HepG2 (cell line): ENCODE results near the gene YWHAE. TPM values are rescaled to one million over a fixed set of nuclear protein-coding genes. Genes with fewer than 3 reads are reported as not detected.
A peak's percentile ranks its signal among the peaks of the same experiment; 100 is the strongest.

Experiments
- BHLHE40 ChIP-seq: IDR thresholded peaks from 2 replicates; pipeline ENCODE4 v1.6.1; 2011; ENCODE audit warnings: low read length, improper control_type of control experiment
- HOXA9 ChIP-seq: sonication (generic); formaldehyde crosslinking; IDR thresholded peaks from 2 replicates; pipeline ENCODE4 v1.8.1; 2022; ENCODE audit warnings: missing genetic modification reagents, mild to moderate bottlenecking, moderate library complexity, borderline replicate concordance
- KLF6 ChIP-seq: IDR thresholded peaks from 2 replicates; pipeline ENCODE4 v1.8.0; 2016; ENCODE audit warnings: missing biosample characterization, missing genetic modification reagents
- NFIB ChIP-seq: sonication (generic); formaldehyde crosslinking; IDR thresholded peaks from 2 replicates; pipeline ENCODE4 v1.9.0; 2021; ENCODE audit warnings: missing genetic modification reagents, mild to moderate bottlenecking, borderline replicate concordance
- PPARG ChIP-seq: conservative IDR thresholded peaks from 2 replicates; pipeline ENCODE4 v1.6.1; 2016; ENCODE audit warnings: missing biosample characterization, missing genetic modification reagents
- SIX4 ChIP-seq: sonication (generic); formaldehyde crosslinking; IDR thresholded peaks from 2 replicates; pipeline ENCODE4 v1.4.0; 2020; ENCODE audit warnings: missing genetic modification reagents
- THAP11 ChIP-seq: IDR thresholded peaks from 2 replicates; pipeline ENCODE4 v1.6.1; 2016; ENCODE audit warnings: missing biosample characterization, missing genetic modification reagents
- ZMAT3 ChIP-seq: sonication (generic); formaldehyde crosslinking; conservative IDR thresholded peaks from 2 replicates; pipeline ENCODE4 v1.7.0; 2021; ENCODE audit warnings: missing genetic modification reagents
- ZNF839 ChIP-seq: sonication (generic); formaldehyde crosslinking; IDR thresholded peaks from 2 replicates; pipeline ENCODE4 v1.4.0; 2020; ENCODE audit warnings: missing genetic modification reagents, mild to moderate bottlenecking, borderline replicate concordance
- polyA plus RNA-seq, 8 experiments: library from polyadenylated mRNA; depleted of rRNA in 3 of 8; stranded (reverse) in 7 of 8; unstranded in 1 of 8; fragments of >200 nt; fragmentation: Illumina TruSeq in 4 of 8; extraction: Trizol in 4 of 8; gene quantifications; 2 replicates each; pipeline versions ENCODE4 v1.2.1 to v1.2.3, GENCODE V29; 2011 to 2016; ENCODE audit warnings: low read depth in 4 of 8, missing spikeins in 1 of 8, mixed read lengths in 1 of 8; ENCODE audit not compliant: insufficient read depth in 1 of 8
- total RNA-seq, 5 experiments: library from RNA; depleted of rRNA; stranded (reverse); fragments of >200 nt; fragmentation: Illumina TruSeq; extraction: Trizol; gene quantifications; 2 replicates each; pipeline ENCODE4 v1.2.3, GENCODE V29; 2016; ENCODE audit warnings: low read depth in 1 of 5
- TF ChIP-seq, protein P1 (sequence below): sonication (generic); formaldehyde crosslinking; IDR thresholded peaks from 2 replicates; pipeline ENCODE4 v1.4.0; 2020; ENCODE audit warnings: missing genetic modification reagents
- TF ChIP-seq, protein P2 (sequence below): sonication (generic); formaldehyde crosslinking; IDR thresholded peaks from 2 replicates; pipeline ENCODE4 v1.8.0; 2023; ENCODE audit warnings: mild to moderate bottlenecking, missing genetic modification reagents
- TF ChIP-seq, protein P3 (sequence below): sonication (generic); formaldehyde crosslinking; IDR thresholded peaks from 2 replicates; pipeline ENCODE4 v1.5.0; 2020; ENCODE audit warnings: mild to moderate bottlenecking, missing genetic modification reagents, borderline replicate concordance

Gene YWHAE
- total and polyA plus RNA-seq, 2 of the 13 experiments (the other 11 are each of a cell fraction or from before 2014, with no cell fraction given), result 256 to 335 TPM

DNA sequence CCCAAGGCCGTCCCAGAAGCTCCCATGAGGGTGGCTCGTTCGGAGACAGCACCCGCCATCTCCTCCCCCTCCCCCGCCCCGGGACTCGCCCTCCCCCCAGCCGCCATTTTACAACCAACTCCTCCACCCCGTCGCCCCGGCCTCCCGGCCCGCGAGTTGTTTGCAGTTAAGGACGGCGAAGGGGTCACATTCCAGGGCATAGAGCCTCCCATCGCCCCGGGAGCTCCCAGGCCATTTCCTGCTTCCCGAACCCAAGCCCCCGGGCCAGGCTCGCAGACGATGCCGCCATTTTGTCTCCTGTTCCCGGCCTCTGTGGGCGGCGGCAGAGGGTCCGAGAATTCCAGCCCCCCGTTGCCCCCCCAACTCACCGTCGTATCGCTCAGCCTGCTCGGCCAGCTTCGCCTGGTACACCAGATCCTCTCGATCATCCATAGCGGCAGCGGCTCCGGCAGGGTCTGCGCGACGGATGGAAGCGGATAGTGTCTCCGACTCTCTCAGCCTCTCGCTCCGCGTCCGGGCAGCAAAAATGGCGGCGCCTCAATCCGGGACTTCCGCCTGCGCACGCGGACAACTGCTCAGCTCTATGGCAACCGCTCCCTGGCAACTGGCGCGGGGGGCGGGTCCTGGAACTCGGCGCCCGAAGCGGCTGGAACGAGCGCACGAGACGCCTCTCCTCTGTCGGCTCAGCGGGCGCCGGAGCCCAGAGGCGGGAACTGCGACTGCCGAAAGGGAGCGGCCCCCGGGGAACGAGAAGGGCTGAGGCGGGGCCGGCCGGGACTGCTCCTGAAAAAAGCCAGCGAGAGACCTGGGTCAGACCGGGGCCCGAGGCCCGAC, at the start of gene YWHAE (continued):
- TF ChIP-seq, protein P1, sequence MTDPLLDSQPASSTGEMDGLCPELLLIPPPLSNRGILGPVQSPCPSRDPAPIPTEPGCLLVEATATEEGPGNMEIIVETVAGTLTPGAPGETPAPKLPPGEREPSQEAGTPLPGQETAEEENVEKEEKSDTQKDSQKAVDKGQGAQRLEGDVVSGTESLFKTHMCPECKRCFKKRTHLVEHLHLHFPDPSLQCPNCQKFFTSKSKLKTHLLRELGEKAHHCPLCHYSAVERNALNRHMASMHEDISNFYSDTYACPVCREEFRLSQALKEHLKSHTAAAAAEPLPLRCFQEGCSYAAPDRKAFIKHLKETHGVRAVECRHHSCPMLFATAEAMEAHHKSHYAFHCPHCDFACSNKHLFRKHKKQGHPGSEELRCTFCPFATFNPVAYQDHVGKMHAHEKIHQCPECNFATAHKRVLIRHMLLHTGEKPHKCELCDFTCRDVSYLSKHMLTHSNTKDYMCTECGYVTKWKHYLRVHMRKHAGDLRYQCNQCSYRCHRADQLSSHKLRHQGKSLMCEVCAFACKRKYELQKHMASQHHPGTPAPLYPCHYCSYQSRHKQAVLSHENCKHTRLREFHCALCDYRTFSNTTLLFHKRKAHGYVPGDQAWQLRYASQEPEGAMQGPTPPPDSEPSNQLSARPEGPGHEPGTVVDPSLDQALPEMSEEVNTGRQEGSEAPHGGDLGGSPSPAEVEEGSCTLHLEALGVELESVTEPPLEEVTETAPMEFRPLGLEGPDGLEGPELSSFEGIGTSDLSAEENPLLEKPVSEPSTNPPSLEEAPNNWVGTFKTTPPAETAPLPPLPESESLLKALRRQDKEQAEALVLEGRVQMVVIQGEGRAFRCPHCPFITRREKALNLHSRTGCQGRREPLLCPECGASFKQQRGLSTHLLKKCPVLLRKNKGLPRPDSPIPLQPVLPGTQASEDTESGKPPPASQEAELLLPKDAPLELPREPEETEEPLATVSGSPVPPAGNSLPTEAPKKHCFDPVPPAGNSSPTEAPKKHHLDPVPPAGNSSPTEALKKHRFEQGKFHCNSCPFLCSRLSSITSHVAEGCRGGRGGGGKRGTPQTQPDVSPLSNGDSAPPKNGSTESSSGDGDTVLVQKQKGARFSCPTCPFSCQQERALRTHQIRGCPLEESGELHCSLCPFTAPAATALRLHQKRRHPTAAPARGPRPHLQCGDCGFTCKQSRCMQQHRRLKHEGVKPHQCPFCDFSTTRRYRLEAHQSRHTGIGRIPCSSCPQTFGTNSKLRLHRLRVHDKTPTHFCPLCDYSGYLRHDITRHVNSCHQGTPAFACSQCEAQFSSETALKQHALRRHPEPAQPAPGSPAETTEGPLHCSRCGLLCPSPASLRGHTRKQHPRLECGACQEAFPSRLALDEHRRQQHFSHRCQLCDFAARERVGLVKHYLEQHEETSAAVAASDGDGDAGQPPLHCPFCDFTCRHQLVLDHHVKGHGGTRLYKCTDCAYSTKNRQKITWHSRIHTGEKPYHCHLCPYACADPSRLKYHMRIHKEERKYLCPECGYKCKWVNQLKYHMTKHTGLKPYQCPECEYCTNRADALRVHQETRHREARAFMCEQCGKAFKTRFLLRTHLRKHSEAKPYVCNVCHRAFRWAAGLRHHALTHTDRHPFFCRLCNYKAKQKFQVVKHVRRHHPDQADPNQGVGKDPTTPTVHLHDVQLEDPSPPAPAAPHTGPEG, result no peak
- TF ChIP-seq, protein P2, sequence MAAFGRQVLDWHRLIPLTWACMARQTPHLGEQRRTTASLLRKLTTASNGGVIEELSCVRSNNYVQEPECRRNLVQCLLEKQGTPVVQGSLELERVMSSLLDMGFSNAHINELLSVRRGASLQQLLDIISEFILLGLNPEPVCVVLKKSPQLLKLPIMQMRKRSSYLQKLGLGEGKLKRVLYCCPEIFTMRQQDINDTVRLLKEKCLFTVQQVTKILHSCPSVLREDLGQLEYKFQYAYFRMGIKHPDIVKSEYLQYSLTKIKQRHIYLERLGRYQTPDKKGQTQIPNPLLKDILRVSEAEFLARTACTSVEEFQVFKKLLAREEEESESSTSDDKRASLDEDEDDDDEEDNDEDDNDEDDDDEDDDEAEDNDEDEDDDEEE (CRISPR knock-in tag), result no peak; the same call in 1 of the 2 replicates
- TF ChIP-seq THAP11 (CRISPR knock-in tag) (peak; percentile 79), HOXA9 (CRISPR knock-in tag) (no peak), ZNF839 (peak; percentile 84; the same call in 1 of the 2 replicates), PPARG (no peak), BHLHE40 (peak; percentile 69; the same call in 1 of the 2 replicates), NFIB (CRISPR knock-in tag) (no peak), SIX4 (CRISPR knock-in tag) (no peak), ZMAT3 (CRISPR knock-in tag) (0 out of 2 replicates have a peak, but pooled peaks have one; percentile 28), KLF6 (CRISPR knock-in tag) (no peak)
- TF ChIP-seq, protein P3, sequence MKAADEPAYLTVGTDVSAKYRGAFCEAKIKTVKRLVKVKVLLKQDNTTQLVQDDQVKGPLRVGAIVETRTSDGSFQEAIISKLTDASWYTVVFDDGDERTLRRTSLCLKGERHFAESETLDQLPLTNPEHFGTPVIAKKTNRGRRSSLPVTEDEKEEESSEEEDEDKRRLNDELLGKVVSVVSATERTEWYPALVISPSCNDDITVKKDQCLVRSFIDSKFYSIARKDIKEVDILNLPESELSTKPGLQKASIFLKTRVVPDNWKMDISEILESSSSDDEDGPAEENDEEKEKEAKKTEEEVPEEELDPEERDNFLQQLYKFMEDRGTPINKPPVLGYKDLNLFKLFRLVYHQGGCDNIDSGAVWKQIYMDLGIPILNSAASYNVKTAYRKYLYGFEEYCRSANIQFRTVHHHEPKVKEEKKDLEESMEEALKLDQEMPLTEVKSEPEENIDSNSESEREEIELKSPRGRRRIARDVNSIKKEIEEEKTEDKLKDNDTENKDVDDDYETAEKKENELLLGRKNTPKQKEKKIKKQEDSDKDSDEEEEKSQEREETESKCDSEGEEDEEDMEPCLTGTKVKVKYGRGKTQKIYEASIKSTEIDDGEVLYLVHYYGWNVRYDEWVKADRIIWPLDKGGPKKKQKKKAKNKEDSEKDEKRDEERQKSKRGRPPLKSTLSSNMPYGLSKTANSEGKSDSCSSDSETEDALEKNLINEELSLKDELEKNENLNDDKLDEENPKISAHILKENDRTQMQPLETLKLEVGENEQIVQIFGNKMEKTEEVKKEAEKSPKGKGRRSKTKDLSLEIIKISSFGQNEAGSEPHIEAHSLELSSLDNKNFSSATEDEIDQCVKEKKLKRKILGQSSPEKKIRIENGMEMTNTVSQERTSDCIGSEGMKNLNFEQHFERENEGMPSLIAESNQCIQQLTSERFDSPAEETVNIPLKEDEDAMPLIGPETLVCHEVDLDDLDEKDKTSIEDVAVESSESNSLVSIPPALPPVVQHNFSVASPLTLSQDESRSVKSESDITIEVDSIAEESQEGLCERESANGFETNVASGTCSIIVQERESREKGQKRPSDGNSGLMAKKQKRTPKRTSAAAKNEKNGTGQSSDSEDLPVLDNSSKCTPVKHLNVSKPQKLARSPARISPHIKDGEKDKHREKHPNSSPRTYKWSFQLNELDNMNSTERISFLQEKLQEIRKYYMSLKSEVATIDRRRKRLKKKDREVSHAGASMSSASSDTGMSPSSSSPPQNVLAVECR, result peak; percentile 98
